H1 (cell line): ENCODE data around the gene ZNF500. TPM values are rescaled to one million over a fixed set of nuclear protein-coding genes. Genes with fewer than 3 reads are reported as not detected.

ENCODE experiments used
- CTCF ChIA-PET: fragments of 300-600 bp; sonication (Branson Sonifier 250); formaldehyde crosslinking; loops from one replicate; lab custom pipeline; 2021; ENCODE audit not compliant: partially characterized antibody; lab: Charles Lee
- POLR2A ChIA-PET: fragments of 300-600 bp; sonication (Branson Sonifier 250); formaldehyde crosslinking; loops from one replicate; lab custom pipeline; 2021; ENCODE audit warnings: inconsistent platforms; ENCODE audit not compliant: partially characterized antibody; lab: Charles Lee
- DNase-seq, 2 experiments: peaks; one replicate each; pipeline versions ENCODE4 v3.0.0 to v3.0.0-alpha.2; 2010 to 2022; ENCODE audit warnings: low spot score in 2 of 2, low read depth in 1 of 2, mixed read lengths in 1 of 2
- FAIRE-seq: peaks from 2 replicates; lab custom pipeline; 2011; peaks lifted over from hg19 to GRCh38; lab: Jason Lieb, UNC
- H2AFZ ChIP-seq: 2 replicates; pipeline ENCODE4 v1.8.1; 2012; ENCODE audit warnings: low read length, inconsistent platforms
- H2AK5ac ChIP-seq: 2 replicates; pipeline ENCODE4 v1.6.1; 2013; ENCODE audit warnings: low read depth, low read length
- H2BK120ac ChIP-seq: replicated peaks from 2 replicates; pipeline ENCODE3; 2013; ENCODE audit warnings: low read depth, low read length, inconsistent platforms
- H2BK12ac ChIP-seq: 2 replicates; pipeline ENCODE4 v1.6.1; 2013; ENCODE audit warnings: low read depth, low read length
- H2BK15ac ChIP-seq: 2 replicates; pipeline ENCODE4 v1.6.1; 2013; ENCODE audit warnings: low read length
- H2BK20ac ChIP-seq: 2 replicates; pipeline ENCODE4 v1.6.1; 2013; ENCODE audit warnings: low read length
- H2BK5ac ChIP-seq: 2 replicates; pipeline ENCODE4 v1.6.1; 2013; ENCODE audit warnings: low read depth, low read length
- H3K14ac ChIP-seq: 2 replicates; pipeline ENCODE4 v1.6.1; 2013; ENCODE audit warnings: inconsistent platforms; ENCODE audit not compliant: insufficient read length
- H3K18ac ChIP-seq: 2 replicates; pipeline ENCODE4 v1.6.1; 2013; ENCODE audit warnings: low read length; ENCODE audit errors: extremely low read depth
- H3K23ac ChIP-seq: 2 replicates; pipeline ENCODE4 v1.6.1; 2013; ENCODE audit warnings: inconsistent platforms; ENCODE audit not compliant: insufficient read length
- H3K23me2 ChIP-seq: 2 replicates; pipeline ENCODE4 v1.6.1; 2013; ENCODE audit warnings: low read depth, low read length
- H3K27ac ChIP-seq: 2 replicates; pipeline ENCODE4 v1.6.1; 2011; ENCODE audit warnings: low read depth, low read length, inconsistent platforms
- H3K27me3 ChIP-seq, 4 experiments: replicated peaks in 1 of 4; 1 replicate in 1 of 4; 2 replicates in 3 of 4; pipeline versions ENCODE4 v1.6.1 to v1.8.1; 2011 to 2013; ENCODE audit warnings: low read length in 3 of 4, mild to moderate bottlenecking in 3 of 4, inconsistent platforms in 2 of 4, mixed read lengths in 2 of 4, moderate library complexity in 1 of 4; ENCODE audit not compliant: control insufficient read depth in 3 of 4, insufficient read depth in 3 of 4; ENCODE audit errors: extremely low read depth in 1 of 4
- H3K36me3 ChIP-seq, 4 experiments: 2 replicates each; pipeline versions ENCODE4 v1.6.1 to v1.8.1; 2011 to 2013; ENCODE audit warnings: mild to moderate bottlenecking in 4 of 4, low read length in 3 of 4, moderate library complexity in 2 of 4, control low read depth in 1 of 4, inconsistent platforms in 1 of 4; ENCODE audit not compliant: insufficient read depth in 4 of 4, control insufficient read depth in 2 of 4
- H3K4ac ChIP-seq: replicated peaks from 2 replicates; pipeline ENCODE3; 2013; ENCODE audit warnings: low read length, low read depth, mixed read lengths, inconsistent platforms; ENCODE audit not compliant: insufficient read length
- H3K4me1 ChIP-seq, 4 experiments: replicated peaks in 1 of 4; 1 replicate in 1 of 4; 2 replicates in 3 of 4; pipeline versions ENCODE4 v1.6.1 to v1.8.1; 2011 to 2013; ENCODE audit warnings: low read length in 3 of 4, inconsistent platforms in 2 of 4, mixed read lengths in 1 of 4; ENCODE audit not compliant: insufficient read depth in 4 of 4, control insufficient read depth in 3 of 4
- H3K4me2 ChIP-seq, 2 experiments: 2 replicates each; pipeline versions ENCODE4 v1.6.1 to v1.8.1; 2011 to 2013; ENCODE audit warnings: low read depth in 2 of 2, low read length in 2 of 2, control low read depth in 1 of 2, inconsistent platforms in 1 of 2, mild to moderate bottlenecking in 1 of 2; ENCODE audit not compliant: insufficient read depth in 1 of 2
- H3K4me3 ChIP-seq, 4 experiments: fragments of 200-600, 300-600 bp in 1 of 4; sonication (generic), shearing (Covaris generic), sonication (Bioruptor Twin) in 1 of 4; 2 replicates each; pipeline versions ENCODE4 v1.5.1 to v1.8.1; 2011 to 2016; ENCODE audit warnings: low read length in 4 of 4, low read depth in 3 of 4, control low read depth in 2 of 4, inconsistent platforms in 2 of 4, mild to moderate bottlenecking in 2 of 4, mixed read lengths in 1 of 4, moderate library complexity in 1 of 4; ENCODE audit not compliant: insufficient read depth in 2 of 4; ENCODE audit errors: extremely low read depth in 1 of 4
- H3K56ac ChIP-seq: replicated peaks from 2 replicates; pipeline ENCODE3; 2013; ENCODE audit warnings: low read depth, mild to moderate bottlenecking, mixed read lengths, low read length, inconsistent platforms; ENCODE audit not compliant: insufficient read length
- H3K79me1 ChIP-seq: 2 replicates; pipeline ENCODE4 v1.6.1; 2013; ENCODE audit warnings: low read depth, low read length, control low read depth
- H3K79me2 ChIP-seq, 2 experiments: 2 replicates each; pipeline versions ENCODE4 v1.6.1 to v1.8.1; 2012 to 2013; ENCODE audit warnings: low read length in 2 of 2, mild to moderate bottlenecking in 2 of 2, inconsistent platforms in 1 of 2; ENCODE audit not compliant: insufficient read depth in 2 of 2, control insufficient read depth in 1 of 2
- H3K9ac ChIP-seq, 4 experiments: replicated peaks in 1 of 4; 1 replicate in 1 of 4; 2 replicates in 3 of 4; pipeline versions ENCODE4 v1.6.1 to v1.8.1; 2011 to 2013; ENCODE audit warnings: low read depth in 3 of 4, low read length in 3 of 4, control low read depth in 2 of 4, mild to moderate bottlenecking in 2 of 4, moderate library complexity in 2 of 4, inconsistent platforms in 1 of 4; ENCODE audit errors: extremely low read depth in 1 of 4
- H3K9me3 ChIP-seq, 2 experiments: 2 replicates each; pipeline versions ENCODE4 v1.6.1 to v1.8.1; 2012 to 2013; ENCODE audit warnings: mild to moderate bottlenecking in 2 of 2, moderate library complexity in 2 of 2, control low read depth in 1 of 2, inconsistent platforms in 1 of 2, low read depth in 1 of 2, low read length in 1 of 2, mixed read lengths in 1 of 2; ENCODE audit not compliant: insufficient read depth in 2 of 2
- H4K20me1 ChIP-seq, 2 experiments: replicated peaks in 1 of 2; 2 replicates each; pipeline versions ENCODE3 to v1.8.1; 2011 to 2013; ENCODE audit warnings: inconsistent platforms in 2 of 2, low read length in 2 of 2, mild to moderate bottlenecking in 1 of 2; ENCODE audit not compliant: insufficient read depth in 2 of 2, control insufficient read depth in 1 of 2
- H4K5ac ChIP-seq: 2 replicates; pipeline ENCODE4 v1.6.1; 2013; ENCODE audit warnings: low read length, low read depth, mixed read lengths, inconsistent platforms; ENCODE audit not compliant: insufficient read length
- H4K8ac ChIP-seq: 2 replicates; pipeline ENCODE4 v1.8.0; 2013; ENCODE audit warnings: mild to moderate bottlenecking, moderate library complexity, low read length, inconsistent platforms; ENCODE audit not compliant: insufficient read depth; ENCODE audit errors: extremely low read depth
- H4K91ac ChIP-seq: replicated peaks from 2 replicates; pipeline ENCODE3; 2013; ENCODE audit warnings: low read length, mixed read lengths, inconsistent platforms; ENCODE audit not compliant: insufficient read length
- BCL11A ChIP-seq, 2 experiments: IDR thresholded peaks; one replicate each; pipeline ENCODE4 v1.6.1; 2011; ENCODE audit warnings: low read depth in 2 of 2, low read length in 2 of 2, mild to moderate bottlenecking in 2 of 2
- CEBPB ChIP-seq: IDR thresholded peaks from 2 replicates; pipeline ENCODE4 v1.6.1; 2012; ENCODE audit warnings: low read depth, low read length
- JUND ChIP-seq: IDR thresholded peaks from 2 replicates; pipeline ENCODE4 v1.6.1; 2011; ENCODE audit warnings: mild to moderate bottlenecking, improper control_type of control experiment, low read length
- KDM1A ChIP-seq: fragments of 200-600, 300-600 bp; sonication (generic); IDR thresholded peaks from 2 replicates; pipeline ENCODE4 v1.7.1; 2016; ENCODE audit warnings: mild to moderate bottlenecking, low read length, borderline replicate concordance
- NRF1 ChIP-seq: IDR thresholded peaks from 2 replicates; pipeline ENCODE4 v1.6.1; 2011; ENCODE audit warnings: mild to moderate bottlenecking, low read depth, low read length, improper control_type of control experiment
- POLR2A ChIP-seq, 2 experiments: IDR thresholded peaks; 1 replicate in 1 of 2; 2 replicates in 1 of 2; pipeline ENCODE4 v1.6.1; 2011; ENCODE audit warnings: low read depth in 2 of 2, low read length in 2 of 2, mild to moderate bottlenecking in 2 of 2; ENCODE audit errors: control extremely low read depth in 1 of 2
- RFX5 ChIP-seq: IDR thresholded peaks from 2 replicates; pipeline ENCODE4 v1.6.1; 2011; ENCODE audit warnings: low read depth, low read length, improper control_type of control experiment, borderline replicate concordance
- SAP30 ChIP-seq: fragments of 300-600 bp; sonication (generic); IDR thresholded peaks from 2 replicates; pipeline ENCODE4 v1.7.1; 2012; ENCODE audit warnings: low read length, moderate library complexity, mild to moderate bottlenecking, inconsistent platforms; ENCODE audit not compliant: insufficient read depth, insufficient replicate concordance
- SUZ12 ChIP-seq: fragments of 200-600 bp; sonication (generic); IDR thresholded peaks from 2 replicates; pipeline ENCODE4 v1.6.1; 2012; ENCODE audit warnings: mild to moderate bottlenecking, inconsistent platforms, low read length, moderate library complexity, mixed read lengths
- TAF1 ChIP-seq: IDR thresholded peaks from 2 replicates; pipeline ENCODE4 v1.6.1; 2011; ENCODE audit warnings: mild to moderate bottlenecking, low read depth, low read length
- TAF7 ChIP-seq: optimal IDR thresholded peaks from 2 replicates; pipeline ENCODE3; 2011; ENCODE audit warnings: low read depth, mild to moderate bottlenecking, inconsistent platforms, low read length, moderate library complexity, borderline replicate concordance
- TBP ChIP-seq: IDR thresholded peaks from 2 replicates; pipeline ENCODE4 v1.6.1; 2011; ENCODE audit warnings: low read depth, low read length, improper control_type of control experiment
- TCF12 ChIP-seq: IDR thresholded peaks from 2 replicates; pipeline ENCODE4 v1.6.1; 2011; ENCODE audit warnings: low read depth, mild to moderate bottlenecking, low read length
- YY1 ChIP-seq: IDR thresholded peaks from 2 replicates; pipeline ENCODE4 v1.6.1; 2011; ENCODE audit warnings: low read depth, mild to moderate bottlenecking, low read length
- WGBS, 2 experiments: shearing (Covaris generic) in 1 of 2; methylation state at CpG; one replicate each; pipeline versions ENCODE4 v1.1.6 to v1.1.7; 2013 to 2015; ENCODE audit warnings: low lambda C conversion rate in 2 of 2, mixed read lengths in 2 of 2, inconsistent platforms in 1 of 2, low coverage in 1 of 2, missing lambda C conversion rate in 1 of 2; ENCODE audit not compliant: insufficient replicate concordance in 2 of 2, insufficient coverage in 1 of 2, insufficient read length in 1 of 2; ENCODE audit errors: extremely low coverage in 1 of 2, missing lambda C conversion rate in 1 of 2; 5-methylcytosine and 5-hydroxymethylcytosine counted together
- polyA plus RNA-seq, 7 experiments: library from polyadenylated mRNA; depleted of rRNA in 3 of 7; stranded (reverse) in 5 of 7; unstranded in 2 of 7; fragments of >200 nt in 5 of 7; fragments of 200-250 nt in 2 of 7; gene quantifications; 1 replicate in 5 of 7; 2 replicates in 1 of 7; 4 replicates in 1 of 7; pipeline versions ENCODE4 v1.2.1 to v1.2.3, GENCODE V29; 2011 to 2013; ENCODE audit warnings: missing spikeins in 2 of 7, mixed read lengths in 2 of 7
- total RNA-seq: library from RNA; stranded (reverse); fragmentation: NEBNext Ultra II Directional; extraction: Animal tissue kit (Norgen Biotek cat#: 25700); gene quantifications from 2 replicates; pipeline ENCODE4 v1.2.1, GENCODE V29; 2021
- TF ChIP-seq, protein P1 (sequence below): IDR thresholded peaks from 2 replicates; pipeline ENCODE4 v1.6.1; 2012; ENCODE audit warnings: inconsistent platforms

ZNF500 gene
- total and polyA plus RNA-seq, 2 of the 8 experiments (the other 6 are each of a cell fraction or from before 2014, with no cell fraction given): 10.3 to 10.4 TPM

GRCh38 chr16:4709481-4709880 lies 57.5 kb downstream of the ZNF500 start:
- H4K8ac ChIP-seq: no peak overlapping the region
- CTCF ChIA-PET: interaction anchor here (0.5 to 2.3 kb wide), 5 partner anchors 12 to 247 kb away, joined by 3 to 8 read pairs (median 3); no protein-coding TSS in a partner anchor
- no peak for TF ChIP-seq POLR2A (IDR thresholded peaks at IDR 0.05; ENCODE audit: control extremely low read depth in 1 of 2, low read depth in 2 of 2, low read length in 2 of 2)
- TF ChIP-seq YY1: no peak
- no peak for TF ChIP-seq JUND
- TF ChIP-seq BCL11A (IDR thresholded peaks at IDR 0.05; ENCODE audit: low read depth in 2 of 2, low read length in 2 of 2): no peak
- TF ChIP-seq CEBPB: no peak
- TF ChIP-seq SUZ12: no peak
- no peak for TF ChIP-seq SAP30
- no peak for TF ChIP-seq TAF7
- TF ChIP-seq, protein P1, sequence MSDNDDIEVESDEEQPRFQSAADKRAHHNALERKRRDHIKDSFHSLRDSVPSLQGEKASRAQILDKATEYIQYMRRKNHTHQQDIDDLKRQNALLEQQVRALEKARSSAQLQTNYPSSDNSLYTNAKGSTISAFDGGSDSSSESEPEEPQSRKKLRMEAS: no peak
- no peak for TF ChIP-seq NRF1
- no peak for TF ChIP-seq KDM1A
- no peak for TF ChIP-seq TCF12
- TF ChIP-seq RFX5: no peak
- no peak for TF ChIP-seq TAF1
- no peak for TF ChIP-seq TBP

More at GRCh38 chr16:4709481-4709880, 57.5 kb downstream of the ZNF500 start:
- Histone ChIP-seq H4K20me1 (peaks cover 0 to 3% of the 10 kb centered on the region in 2 experiments), H3K4me1 (peaks cover 0 to 8% (median 4%) of the 10 kb centered on the region in 4 experiments; a peak in 5 of 7 replicates), H3K18ac (no peak overlapping the region), H2BK15ac (no peak overlapping the region), H3K23ac (no peak overlapping the region), H3K9ac (no peak overlapping the region), H3K4ac (no peak overlapping the region), H3K27ac (no peak overlapping the region), H3K56ac (no peak overlapping the region), H2BK120ac (no peak overlapping the region), H2BK12ac (no peak overlapping the region), H3K14ac (no peak overlapping the region), H3K4me3 (no peak overlapping the region), H3K79me2 (no peaks in the 10 kb centered on the region), H3K36me3 (peaks cover 0 to 29% (median 8%) of the 10 kb centered on the region in 4 experiments; a peak in 7 of 8 replicates), H3K27me3 (no peaks in the 10 kb centered on the region), H2BK5ac (no peak overlapping the region), H2AFZ (no peak overlapping the region), H3K4me2 (no peak overlapping the region), H3K79me1 (no peaks in the 10 kb centered on the region; the same call in 1 of the 2 replicates), H4K91ac (no peak overlapping the region), H3K23me2 (no peaks in the 10 kb centered on the region), H3K9me3 (no peaks in the 10 kb centered on the region), H4K5ac (no peak overlapping the region), H2BK20ac (no peak overlapping the region), H2AK5ac (no peak overlapping the region)
- POLR2A ChIA-PET: interaction anchor here (1.3 to 1.7 kb wide), 2 partner anchors 8 to 13 kb away, joined by 3 read pairs; no protein-coding TSS in a partner anchor
- WGBS, 2 experiments: 89% methylated on average over 4 of the region's 4 CpGs; no CpG with 5 or more reads in 1 of the 2 experiments
- DNase-seq: no peak
- no peak for FAIRE-seq
